ENCODE results near the gene RPIA.
"Not testable (repeated sequence)": the region's sequence is repeated elsewhere in the genome, so short reads cannot be mapped to it uniquely, and the experiment has no call there.

- not testable (repeated sequence) for TF ChIP-seq POLR2A (IDR thresholded peaks at IDR 0.05; ENCODE audit: low read length); EP300 (IDR thresholded peaks at IDR 0.05); REST (IDR thresholded peaks at IDR 0.05); POLR2AphosphoS2 (conservative IDR thresholded peaks at IDR 0.05; ENCODE audit: low read length); CTCF (IDR thresholded peaks at IDR 0.05)
Measured at GRCh38 chr2:88795932-88796331, 104.5 kb downstream of the RPIA start.

All from A549 (cell line).